ENCODE data around the gene NUDT1. TPM values are rescaled to one million over a fixed set of nuclear protein-coding genes. Genes with fewer than 3 reads are reported as not detected.

The NUDT1 gene
- total RNA-seq, 1 experiment from 2014 or later = 47.4 TPM

DNA sequence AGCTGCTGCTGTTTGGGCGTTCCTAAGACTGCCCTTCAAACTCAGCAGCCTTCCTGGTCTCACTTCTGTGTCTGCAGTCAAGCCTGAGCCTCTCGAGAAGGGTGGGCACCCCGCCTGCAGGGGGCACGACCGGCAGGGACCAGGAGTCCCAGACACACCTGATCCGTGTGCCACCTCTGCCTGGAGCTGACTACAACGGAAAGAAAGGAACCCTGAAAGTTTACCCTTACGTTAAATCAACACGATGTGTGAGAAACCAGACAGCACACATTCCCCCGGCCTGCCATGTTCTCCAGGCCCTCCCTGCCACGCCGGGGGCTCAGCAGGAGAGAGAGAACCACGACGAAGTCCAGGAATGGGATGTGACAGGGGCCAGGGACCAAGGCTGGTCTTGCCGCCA is 14.3 kb upstream of the NUDT1 start:
- no peak for DNase-seq (ENCODE audit: low read depth, low spot score)
- no peak overlapping the region for H3K4me2 ChIP-seq (ENCODE audit: low read length)
- no peaks in the 10 kb centered on the region for H3K9me3 ChIP-seq (ENCODE audit: control insufficient read depth in 1 of 2, insufficient read depth in 1 of 2, low read depth in 1 of 2, low read length in 2 of 2)
- H3K9ac ChIP-seq (ENCODE audit: low read length) = no peak overlapping the region
- no TSS peak for BruUV-seq (replicated peaks)
- no peak for ATAC-seq
- no peak overlapping the region for H2AFZ ChIP-seq (ENCODE audit: low read depth, low read length, poor library complexity, severe bottlenecking)
- H4K20me1 ChIP-seq (ENCODE audit: insufficient read depth) = no peaks in the 10 kb centered on the region
- peaks cover 7 to 26% of the 10 kb centered on the region in 2 experiments for H3K4me1 ChIP-seq (ENCODE audit: control insufficient read depth in 1 of 2, insufficient read depth in 2 of 2, low read length in 2 of 2)
- H3K27ac ChIP-seq (ENCODE audit: low read depth, low read length) = no peak overlapping the region
- intact Hi-C loops (cut with micrococcal nuclease) = no loop called here
- H3K9me2 ChIP-seq (ENCODE audit: insufficient read depth) = no peaks in the 10 kb centered on the region
- H3K36me3 ChIP-seq (ENCODE audit: control insufficient read depth in 1 of 2, insufficient read depth in 2 of 2, low read length in 2 of 2) = peaks cover 6 to 33% of the 10 kb centered on the region in 2 experiments; a peak in 3 of 4 replicates
- RAD21 ChIA-PET (ENCODE audit: low non-redundant PET in 1 of 2, low total read pairs in 2 of 2, uncharacterized antibody in 2 of 2, unreplicated experiment in 2 of 2) = no interaction called here
- H3K4me3 ChIP-seq (replicated peaks in 1 of 2; ENCODE audit: low read depth in 1 of 2, low read length in 2 of 2) = no peak overlapping the region
- POLR2A ChIA-PET = no interaction called here
- H3K27me3 ChIP-seq (ENCODE audit: insufficient read depth, low read length) = no peaks in the 10 kb centered on the region
- H3K79me2 ChIP-seq (ENCODE audit: insufficient read depth, low read length) = peaks cover 83% of the 10 kb centered on the region
- CTCF ChIA-PET = no interaction called here
- TF ChIP-seq EGR1 (IDR thresholded peaks at IDR 0.05; ENCODE audit: low read depth) = no peak
- TF ChIP-seq, protein P1, sequence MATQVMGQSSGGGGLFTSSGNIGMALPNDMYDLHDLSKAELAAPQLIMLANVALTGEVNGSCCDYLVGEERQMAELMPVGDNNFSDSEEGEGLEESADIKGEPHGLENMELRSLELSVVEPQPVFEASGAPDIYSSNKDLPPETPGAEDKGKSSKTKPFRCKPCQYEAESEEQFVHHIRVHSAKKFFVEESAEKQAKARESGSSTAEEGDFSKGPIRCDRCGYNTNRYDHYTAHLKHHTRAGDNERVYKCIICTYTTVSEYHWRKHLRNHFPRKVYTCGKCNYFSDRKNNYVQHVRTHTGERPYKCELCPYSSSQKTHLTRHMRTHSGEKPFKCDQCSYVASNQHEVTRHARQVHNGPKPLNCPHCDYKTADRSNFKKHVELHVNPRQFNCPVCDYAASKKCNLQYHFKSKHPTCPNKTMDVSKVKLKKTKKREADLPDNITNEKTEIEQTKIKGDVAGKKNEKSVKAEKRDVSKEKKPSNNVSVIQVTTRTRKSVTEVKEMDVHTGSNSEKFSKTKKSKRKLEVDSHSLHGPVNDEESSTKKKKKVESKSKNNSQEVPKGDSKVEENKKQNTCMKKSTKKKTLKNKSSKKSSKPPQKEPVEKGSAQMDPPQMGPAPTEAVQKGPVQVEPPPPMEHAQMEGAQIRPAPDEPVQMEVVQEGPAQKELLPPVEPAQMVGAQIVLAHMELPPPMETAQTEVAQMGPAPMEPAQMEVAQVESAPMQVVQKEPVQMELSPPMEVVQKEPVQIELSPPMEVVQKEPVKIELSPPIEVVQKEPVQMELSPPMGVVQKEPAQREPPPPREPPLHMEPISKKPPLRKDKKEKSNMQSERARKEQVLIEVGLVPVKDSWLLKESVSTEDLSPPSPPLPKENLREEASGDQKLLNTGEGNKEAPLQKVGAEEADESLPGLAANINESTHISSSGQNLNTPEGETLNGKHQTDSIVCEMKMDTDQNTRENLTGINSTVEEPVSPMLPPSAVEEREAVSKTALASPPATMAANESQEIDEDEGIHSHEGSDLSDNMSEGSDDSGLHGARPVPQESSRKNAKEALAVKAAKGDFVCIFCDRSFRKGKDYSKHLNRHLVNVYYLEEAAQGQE (IDR thresholded peaks at IDR 0.05; ENCODE audit: low read depth) = no peak
- no peak for TF ChIP-seq TCF7L2 (IDR thresholded peaks at IDR 0.05; ENCODE audit: borderline replicate concordance, extremely low read depth, insufficient read depth, insufficient read length)
- no peak for TF ChIP-seq ZFX (IDR thresholded peaks at IDR 0.05)
- no peak for TF ChIP-seq ZNF274 (IDR thresholded peaks at IDR 0.05; ENCODE audit: low read depth, low read length)

DNA sequence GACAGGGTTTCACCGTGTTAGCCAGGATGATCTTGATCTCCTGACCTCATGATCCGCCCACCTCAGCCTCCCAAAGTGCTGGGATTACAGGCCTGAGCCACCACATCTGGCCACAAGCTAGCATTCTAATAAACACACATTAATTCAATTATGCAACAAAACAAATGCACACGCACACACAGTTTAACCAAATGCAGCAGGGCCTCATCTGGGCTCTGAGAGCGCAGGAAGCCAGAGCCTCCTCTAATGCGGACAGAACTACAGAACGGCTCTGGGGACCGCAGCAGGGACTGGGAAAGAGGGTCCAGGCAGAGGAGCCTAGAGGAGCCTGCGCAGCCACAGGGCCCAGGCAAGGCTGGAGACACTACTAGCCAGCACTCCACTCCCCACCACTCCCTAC is 13.1 kb upstream of the NUDT1 start:
- Histone ChIP-seq H3K9me3 (ENCODE audit: control insufficient read depth in 1 of 2, insufficient read depth in 1 of 2, low read depth in 1 of 2, low read length in 2 of 2) (no peaks in the 10 kb centered on the region), H3K9ac (ENCODE audit: low read length) (no peak overlapping the region), H3K36me3 (ENCODE audit: control insufficient read depth in 1 of 2, insufficient read depth in 2 of 2, low read length in 2 of 2) (peaks cover 6 to 33% of the 10 kb centered on the region in 2 experiments; a peak in 3 of 4 replicates), H2AFZ (ENCODE audit: low read depth, low read length, poor library complexity, severe bottlenecking) (no peak overlapping the region), H3K4me3 (replicated peaks in 1 of 2; ENCODE audit: low read depth in 1 of 2, low read length in 2 of 2) (no peak overlapping the region), H3K4me1 (ENCODE audit: control insufficient read depth in 1 of 2, insufficient read depth in 2 of 2, low read length in 2 of 2) (peaks cover 11 to 31% of the 10 kb centered on the region in 2 experiments), H4K20me1 (ENCODE audit: insufficient read depth) (no peaks in the 10 kb centered on the region), H3K27ac (ENCODE audit: low read depth, low read length) (no peak overlapping the region), H3K4me2 (ENCODE audit: low read length) (no peak overlapping the region), H3K9me2 (ENCODE audit: insufficient read depth) (no peaks in the 10 kb centered on the region), H3K79me2 (ENCODE audit: insufficient read depth, low read length) (peaks cover 83% of the 10 kb centered on the region), H3K27me3 (ENCODE audit: insufficient read depth, low read length) (no peaks in the 10 kb centered on the region)
- intact Hi-C loops (cut with micrococcal nuclease) = no loop called here
- no peak for DNase-seq (ENCODE audit: low read depth, low spot score)
- RAD21 ChIA-PET (ENCODE audit: low non-redundant PET in 1 of 2, low total read pairs in 2 of 2, uncharacterized antibody in 2 of 2, unreplicated experiment in 2 of 2) = no interaction called here
- no peak for ATAC-seq
- BruUV-seq (replicated peaks) = no TSS peak
- CTCF ChIA-PET = no interaction called here
- POLR2A ChIA-PET = no interaction called here
- no peak for TF ChIP-seq JUND (IDR thresholded peaks at IDR 0.05)
- TF ChIP-seq ZFX (IDR thresholded peaks at IDR 0.05) = no peak
- no peak for TF ChIP-seq SP1 (IDR thresholded peaks at IDR 0.05; ENCODE audit: low read depth)
- no peak for TF ChIP-seq POLR2AphosphoS5 (IDR thresholded peaks at IDR 0.05; ENCODE audit: low read depth, low read length)
- no peak for TF ChIP-seq TCF7L2 (IDR thresholded peaks at IDR 0.05; ENCODE audit: borderline replicate concordance, extremely low read depth, insufficient read depth, insufficient read length)
- TF ChIP-seq FOSL1 (IDR thresholded peaks at IDR 0.05; ENCODE audit: low read depth) = no peak
- TF ChIP-seq ELF1 (IDR thresholded peaks at IDR 0.05; ENCODE audit: borderline replicate concordance, low read depth) = no peak
- TF ChIP-seq EZH2 (IDR thresholded peaks at IDR 0.05) = no peak
- TF ChIP-seq RAD21 (IDR thresholded peaks at IDR 0.05; ENCODE audit: low read depth) = no peak
- TF ChIP-seq POLR2A (IDR thresholded peaks at IDR 0.05; ENCODE audit: borderline replicate concordance, extremely low read depth, insufficient read depth, insufficient read length) = no peak
- TF ChIP-seq EZH2phosphoT487 (IDR thresholded peaks at IDR 0.05; ENCODE audit: borderline replicate concordance) = no peak
- no peak for TF ChIP-seq CEBPB (IDR thresholded peaks at IDR 0.05; ENCODE audit: low read depth)
- TF ChIP-seq EGR1 (IDR thresholded peaks at IDR 0.05; ENCODE audit: low read depth) = no peak
- TF ChIP-seq MAX (IDR thresholded peaks at IDR 0.05) = no peak
- TF ChIP-seq, protein P2, sequence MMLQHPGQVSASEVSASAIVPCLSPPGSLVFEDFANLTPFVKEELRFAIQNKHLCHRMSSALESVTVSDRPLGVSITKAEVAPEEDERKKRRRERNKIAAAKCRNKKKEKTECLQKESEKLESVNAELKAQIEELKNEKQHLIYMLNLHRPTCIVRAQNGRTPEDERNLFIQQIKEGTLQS (IDR thresholded peaks at IDR 0.05) = no peak
